Lower leg skin (tissue), 4 donors: ENCODE data around the gene PCSK5. TPM values are rescaled to one million over a fixed set of nuclear protein-coding genes. Genes with fewer than 3 reads are reported as not detected.
A peak's percentile ranks its signal among the peaks of the same experiment; 100 is the strongest.

Experiments
- DNase-seq, 2 donors: peaks; one replicate each; pipeline ENCODE4 v3.0.0-alpha.2; 2019; ENCODE audit warnings: low spot score in 2 of 2
- H3K4me3 ChIP-seq: fragments of 200-600 bp; sonication (generic); 2 replicates; pipeline ENCODE4 v1.5.1; 2017; ENCODE audit warnings: mild to moderate bottlenecking, low read depth; ENCODE audit not compliant: poor library complexity, severe bottlenecking
- POLR2A ChIP-seq, 2 donors: fragments of 450-650 bp; IDR thresholded peaks; one replicate each; pipeline ENCODE4 v1.6.1; 2016 to 2017; ENCODE audit warnings: antibody characterized with exemption in 2 of 2, mild to moderate bottlenecking in 1 of 2, moderate library complexity in 1 of 2
- WGBS, 2 donors: methylation state at CpG; one replicate each; pipeline ENCODE4 v1.1.5; 2018; 5-methylcytosine and 5-hydroxymethylcytosine counted together
- intact Hi-C: fragments of 100-400 bp; cut with DNase I; formaldehyde crosslinking; loops from one replicate; pipeline ENCODE4 v1.15.0; 2023; ENCODE audit warnings: low total_unique reads
- total RNA-seq, 4 donors: library from RNA; depleted of rRNA; stranded (reverse); fragments of >200 nt; gene quantifications; one replicate each; pipeline ENCODE4 v1.1.0, GENCODE V29; 2016
- TF ChIP-seq, protein P1 (sequence below), 3 donors: fragments of 450-650 bp; IDR thresholded peaks; one replicate each; pipeline ENCODE4 v1.5.1; 2016; ENCODE audit warnings: antibody characterized with exemption in 3 of 3, mild to moderate bottlenecking in 3 of 3, moderate library complexity in 2 of 3

Gene PCSK5
- total RNA-seq, 4 donors from 2014 or later, result 6.4 to 10.8 (median 9.7) TPM

DNA sequence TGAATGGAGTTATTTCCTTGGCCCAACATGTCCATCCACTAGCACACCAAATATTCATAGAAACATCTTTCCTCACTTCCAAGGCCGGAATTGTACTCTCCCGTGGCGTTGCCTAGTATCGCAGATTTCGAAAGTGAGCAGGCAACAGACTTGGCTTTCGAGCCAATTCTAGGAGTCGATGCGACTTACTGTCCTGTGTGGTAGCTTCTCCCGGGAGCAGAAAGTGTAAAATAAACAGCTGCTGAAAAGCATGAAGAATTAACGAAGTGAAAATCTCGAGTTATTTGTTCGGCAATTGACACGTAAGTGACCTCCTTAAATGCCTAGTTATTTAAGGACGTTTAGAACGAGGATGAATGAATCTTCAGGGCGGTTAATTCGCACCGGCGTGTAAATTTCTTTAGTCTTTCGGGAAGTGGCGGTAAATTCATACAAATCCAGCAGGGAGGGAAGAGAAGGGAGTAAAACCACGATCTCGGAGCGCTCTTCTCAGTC is 449 bp upstream of the PCSK5 start:
- DNase-seq, result peak; percentile 42 to 87
- TF ChIP-seq, protein P1, sequence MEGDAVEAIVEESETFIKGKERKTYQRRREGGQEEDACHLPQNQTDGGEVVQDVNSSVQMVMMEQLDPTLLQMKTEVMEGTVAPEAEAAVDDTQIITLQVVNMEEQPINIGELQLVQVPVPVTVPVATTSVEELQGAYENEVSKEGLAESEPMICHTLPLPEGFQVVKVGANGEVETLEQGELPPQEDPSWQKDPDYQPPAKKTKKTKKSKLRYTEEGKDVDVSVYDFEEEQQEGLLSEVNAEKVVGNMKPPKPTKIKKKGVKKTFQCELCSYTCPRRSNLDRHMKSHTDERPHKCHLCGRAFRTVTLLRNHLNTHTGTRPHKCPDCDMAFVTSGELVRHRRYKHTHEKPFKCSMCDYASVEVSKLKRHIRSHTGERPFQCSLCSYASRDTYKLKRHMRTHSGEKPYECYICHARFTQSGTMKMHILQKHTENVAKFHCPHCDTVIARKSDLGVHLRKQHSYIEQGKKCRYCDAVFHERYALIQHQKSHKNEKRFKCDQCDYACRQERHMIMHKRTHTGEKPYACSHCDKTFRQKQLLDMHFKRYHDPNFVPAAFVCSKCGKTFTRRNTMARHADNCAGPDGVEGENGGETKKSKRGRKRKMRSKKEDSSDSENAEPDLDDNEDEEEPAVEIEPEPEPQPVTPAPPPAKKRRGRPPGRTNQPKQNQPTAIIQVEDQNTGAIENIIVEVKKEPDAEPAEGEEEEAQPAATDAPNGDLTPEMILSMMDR (IDR thresholded peaks at IDR 0.05), result no peak
- TF ChIP-seq POLR2A (IDR thresholded peaks at IDR 0.05), result no peak

DNA sequence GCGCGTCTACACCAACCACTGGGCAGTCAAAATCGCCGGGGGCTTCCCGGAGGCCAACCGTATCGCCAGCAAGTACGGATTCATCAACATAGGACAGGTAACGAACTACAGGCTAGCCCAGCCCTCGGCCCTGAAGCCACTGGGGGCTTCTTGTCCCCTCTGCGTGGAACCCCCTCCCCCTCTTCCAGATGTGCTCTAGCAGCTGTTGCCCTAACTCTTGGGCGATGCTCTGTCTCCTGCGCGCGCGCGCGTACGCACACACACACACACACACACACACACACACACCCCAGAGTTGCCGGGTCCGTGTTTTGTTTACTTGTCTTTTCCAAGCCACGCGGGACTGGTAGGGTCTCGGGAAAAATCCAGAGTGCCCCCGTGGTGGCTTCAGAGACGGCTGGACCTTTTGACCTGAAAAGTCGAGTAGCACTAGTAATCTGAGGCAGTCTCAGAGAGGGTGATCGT is 836 bp downstream of the PCSK5 start:
- WGBS, 2 donors, result 0% methylated on average over 28 of the region's 28 CpGs
- H3K4me3 ChIP-seq, result peak overlapping the region; percentile 52
- intact Hi-C loops, result no loop called here
- TF ChIP-seq, protein P1 (IDR thresholded peaks at IDR 0.05), result no peak
- no peak for TF ChIP-seq POLR2A (IDR thresholded peaks at IDR 0.05)
- DNase-seq, result peak; percentile 20 to 89

More for the DNA sequence above, 449 bp upstream of the PCSK5 start:
- H3K4me3 ChIP-seq, result peak overlapping the region; percentile 52
- intact Hi-C loops, result no loop called here
- 0% methylated on average over 24 of the region's 24 CpGs for WGBS, 2 donors

DNA sequence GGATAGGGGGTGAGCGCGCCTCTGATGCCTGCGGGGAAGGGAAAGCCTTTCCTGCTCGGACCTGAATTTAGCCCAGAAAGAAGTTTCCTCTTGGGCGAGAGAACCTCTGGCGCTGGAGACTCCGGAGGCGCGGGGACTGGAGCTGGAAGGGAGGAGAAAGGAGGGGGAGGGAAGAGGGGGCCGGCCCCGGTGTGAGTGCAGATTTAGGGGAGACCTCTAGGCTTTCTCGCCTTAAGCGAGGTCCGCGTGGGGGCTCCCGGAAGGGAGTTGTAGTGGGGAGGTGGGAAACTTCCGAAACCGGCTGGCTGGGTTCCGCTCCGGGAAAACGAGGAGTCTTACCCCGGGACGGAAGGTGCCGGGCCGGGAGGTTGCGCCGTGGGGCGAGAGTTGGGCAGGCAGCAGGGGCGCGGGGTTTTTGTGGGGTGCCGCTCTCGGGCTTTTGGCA is 1.3 kb downstream of the PCSK5 start:
- TF ChIP-seq, protein P1 (IDR thresholded peaks at IDR 0.05), result no peak
- no peak for TF ChIP-seq POLR2A (IDR thresholded peaks at IDR 0.05)
- peak in 1 of 2 donors; percentile 87 for DNase-seq
- peak overlapping the region; percentile 52 for H3K4me3 ChIP-seq
- intact Hi-C loops, result no loop called here
- WGBS, 2 donors, result 0% methylated on average over 32 of the region's 32 CpGs

DNA sequence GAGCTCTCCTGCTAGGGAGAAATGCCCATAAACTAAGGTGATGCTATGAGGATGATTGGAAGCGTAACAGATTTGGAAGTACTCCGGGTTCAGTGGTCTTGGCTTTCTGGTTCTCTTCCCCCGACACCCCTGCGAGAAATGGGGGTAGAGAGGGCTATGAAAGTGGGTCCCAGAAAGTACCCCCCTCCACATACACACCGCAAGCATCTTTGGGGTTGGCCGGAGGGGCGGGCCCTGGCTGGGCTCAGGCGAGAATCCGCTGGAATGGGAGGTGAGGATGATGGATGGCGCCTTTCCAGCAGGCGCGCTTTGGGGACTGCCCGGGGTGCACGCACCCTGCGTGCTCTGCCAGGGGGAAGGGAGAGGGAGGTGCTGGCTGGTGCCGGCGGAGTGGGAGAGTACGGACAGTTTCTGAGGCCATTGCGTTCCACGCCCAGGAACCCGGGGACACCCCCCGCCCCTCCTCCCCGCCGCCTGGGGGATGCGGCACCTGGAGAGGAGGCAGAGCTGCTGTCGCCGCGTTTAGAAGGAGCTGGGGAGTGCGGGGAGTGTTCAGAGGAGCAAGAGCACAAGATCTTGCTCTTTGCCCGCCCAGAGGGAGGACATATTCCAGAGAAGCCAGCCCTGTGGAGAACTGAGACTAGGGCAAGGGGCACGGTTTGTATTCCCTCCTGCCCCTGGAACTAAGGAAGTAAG is 1.9 kb downstream of the PCSK5 start:
- 1% methylated on average over 27 to 29 of the region's 31 CpGs for WGBS, 2 donors
- H3K4me3 ChIP-seq, result peak overlapping the region; percentile 52
- intact Hi-C loops, result no loop called here
- peak in 1 of 2 donors; percentile 86 for DNase-seq
- TF ChIP-seq, protein P1 (IDR thresholded peaks at IDR 0.05), result no peak
- TF ChIP-seq POLR2A (IDR thresholded peaks at IDR 0.05), result no peak

DNA sequence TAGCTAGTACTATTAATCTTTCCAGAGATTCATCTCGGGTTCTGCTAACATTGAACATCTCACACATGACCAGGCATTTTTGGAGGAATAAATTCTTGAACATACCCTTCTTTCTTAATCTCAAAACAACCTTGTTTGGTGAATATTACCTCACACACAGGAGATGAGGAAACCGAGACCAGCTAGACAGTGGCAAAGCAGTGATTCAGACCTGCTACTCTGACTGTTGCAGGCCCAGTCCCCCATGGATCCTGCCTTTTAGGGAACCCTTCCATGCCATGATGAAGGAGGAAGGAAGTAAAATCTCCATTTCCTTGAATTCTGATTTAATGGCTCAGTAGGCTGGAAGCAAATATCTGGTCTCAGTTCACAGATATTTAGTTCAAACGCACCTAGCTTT is 2.6 kb downstream of the PCSK5 start:
- intact Hi-C loops, result no loop called here
- DNase-seq, result peak in 1 of 2 donors; percentile 56
- 63 to 79% methylated on average over 3 of the region's 3 CpGs for WGBS, 2 donors
- TF ChIP-seq POLR2A (IDR thresholded peaks at IDR 0.05), result no peak
- TF ChIP-seq, protein P1 (IDR thresholded peaks at IDR 0.05), result no peak
- H3K4me3 ChIP-seq, result no peak overlapping the region
